GM23338 (cell line): ENCODE data around the gene NFIA. TPM values are rescaled to one million over a fixed set of nuclear protein-coding genes. Genes with fewer than 3 reads are reported as not detected.

Experiments
- ATAC-seq: fragments of 200-7000 bp; cut with Tn5 transposase; 3 replicates; pipeline ENCODE4 v1.9.1; 2020
- DNase-seq: peaks from one replicate; pipeline ENCODE4 v3.0.0-alpha.2; 2015; ENCODE audit warnings: low spot score
- H2AFZ ChIP-seq: fragments of 200-600 bp; sonication (generic); 2 replicates; pipeline ENCODE4 v1.8.0; 2016; ENCODE audit warnings: antibody characterized with exemption, mild to moderate bottlenecking, moderate library complexity
- H3F3A ChIP-seq: fragments of 200-600 bp; sonication (generic); replicated peaks from 2 replicates; pipeline ENCODE4 v1.8.0; 2017; ENCODE audit warnings: antibody characterized with exemption, mixed run types, low read depth
- H3K27ac ChIP-seq: fragments of 200-600 bp; sonication (generic); 2 replicates; pipeline ENCODE4 v1.6.1; 2016; ENCODE audit warnings: low read depth
- H3K27me3 ChIP-seq: fragments of 200-600 bp; sonication (generic); 2 replicates; pipeline ENCODE4 v1.8.0; 2016; ENCODE audit warnings: mild to moderate bottlenecking, mixed run types, moderate library complexity; ENCODE audit not compliant: insufficient read depth
- H3K36me3 ChIP-seq: fragments of 200-600 bp; sonication (generic); 2 replicates; pipeline ENCODE4 v1.8.0; 2016; ENCODE audit warnings: mild to moderate bottlenecking; ENCODE audit not compliant: insufficient read depth
- H3K4me1 ChIP-seq: fragments of 200-600 bp; sonication (generic); 2 replicates; pipeline ENCODE4 v1.8.0; 2016; ENCODE audit warnings: mild to moderate bottlenecking, moderate library complexity; ENCODE audit not compliant: insufficient read depth
- H3K4me2 ChIP-seq: fragments of 200-600 bp; sonication (generic); 2 replicates; pipeline ENCODE4 v1.7.1; 2017; ENCODE audit warnings: mixed run types
- H3K4me3 ChIP-seq: fragments of 200-600 bp; sonication (generic); 2 replicates; pipeline ENCODE4 v1.6.1; 2016; ENCODE audit warnings: mixed run types
- H3K79me2 ChIP-seq: fragments of 200-600 bp; sonication (generic); replicated peaks from 2 replicates; pipeline ENCODE4 v1.8.0; 2017; ENCODE audit warnings: mild to moderate bottlenecking; ENCODE audit not compliant: insufficient read depth
- H3K9me2 ChIP-seq: fragments of 200-600 bp; sonication (generic); 2 replicates; pipeline ENCODE4 v1.8.0; 2017; ENCODE audit not compliant: insufficient read depth
- H4K20me1 ChIP-seq: fragments of 200-600 bp; sonication (generic); replicated peaks from 2 replicates; pipeline ENCODE4 v1.8.0; 2017; ENCODE audit warnings: mild to moderate bottlenecking; ENCODE audit not compliant: insufficient read depth
- H3K27ac Mint-ChIP-seq: 2 replicates; pipeline ENCODE4 v1.8.0; 2020; ENCODE audit warnings: inconsistent platforms, mild to moderate bottlenecking, moderate library complexity, mixed read lengths
- H3K27me3 Mint-ChIP-seq: 3 replicates; pipeline ENCODE4 v1.8.0; 2022; ENCODE audit warnings: low read depth, mild to moderate bottlenecking, moderate library complexity, mixed read lengths, inconsistent platforms; ENCODE audit not compliant: insufficient read depth, poor library complexity
- H3K36me3 Mint-ChIP-seq: 3 replicates; pipeline ENCODE4 v1.8.0; 2021; ENCODE audit warnings: low read depth, mild to moderate bottlenecking, inconsistent platforms, moderate library complexity, mixed read lengths
- H3K4me1 Mint-ChIP-seq: 3 replicates; pipeline ENCODE4 v1.8.0; 2020; ENCODE audit warnings: mild to moderate bottlenecking, inconsistent platforms, mixed read lengths
- H3K4me3 Mint-ChIP-seq: 3 replicates; pipeline ENCODE4 v1.8.0; 2021; ENCODE audit warnings: moderate library complexity, mild to moderate bottlenecking, inconsistent platforms, mixed read lengths
- H3K9me3 Mint-ChIP-seq: 3 replicates; pipeline ENCODE4 v1.8.0; 2020; ENCODE audit warnings: moderate library complexity, mild to moderate bottlenecking, inconsistent platforms, mixed read lengths
- CTCF ChIP-seq, 2 experiments: fragments of 200-600 bp in 1 of 2; sonication (generic) in 1 of 2; conservative IDR thresholded peaks; 2 replicates each; pipeline versions ENCODE4 v1.5.1 to v1.6.1; 2016 to 2017; ENCODE audit warnings: antibody characterized with exemption in 2 of 2, low read depth in 2 of 2, mild to moderate bottlenecking in 2 of 2, moderate library complexity in 1 of 2
- ETS1 ChIP-seq: IDR thresholded peaks from 2 replicates; pipeline ENCODE4 v1.6.1; 2016; ENCODE audit warnings: antibody characterized with exemption
- EZH2 ChIP-seq: fragments of 200-600 bp; sonication (generic); IDR thresholded peaks from one replicate; pipeline ENCODE4 v1.8.0; 2017; ENCODE audit warnings: antibody characterized with exemption, mild to moderate bottlenecking, low read depth; ENCODE audit not compliant: unreplicated experiment
- EZH2phosphoT487 ChIP-seq: fragments of 200-600 bp; sonication (generic); IDR thresholded peaks from one replicate; pipeline ENCODE4 v1.8.1; 2018; ENCODE audit warnings: antibody characterized with exemption; ENCODE audit not compliant: unreplicated experiment
- JUNB ChIP-seq: IDR thresholded peaks from one replicate; pipeline ENCODE4 v1.6.1; 2016; ENCODE audit warnings: antibody characterized with exemption; ENCODE audit not compliant: unreplicated experiment
- NANOG ChIP-seq: IDR thresholded peaks from 2 replicates; pipeline ENCODE4 v1.6.1; 2016; ENCODE audit warnings: antibody characterized with exemption, borderline replicate concordance
- REST ChIP-seq: IDR thresholded peaks from one replicate; pipeline ENCODE4 v1.6.1; 2018; ENCODE audit warnings: antibody characterized with exemption; ENCODE audit not compliant: unreplicated experiment
- STAT1 ChIP-seq: IDR thresholded peaks from one replicate; pipeline ENCODE4 v1.6.1; 2016; ENCODE audit warnings: antibody characterized with exemption; ENCODE audit not compliant: unreplicated experiment
- ZNF114 ChIP-seq: fragments of 250-450 bp; sonication (Bioruptor Pico); IDR thresholded peaks from 2 replicates; pipeline ENCODE4 v1.5.0; 2020; ENCODE audit warnings: mild to moderate bottlenecking, moderate library complexity
- ZNF331 ChIP-seq: fragments of 250-450 bp; sonication (Bioruptor Pico); IDR thresholded peaks from 2 replicates; pipeline ENCODE4 v1.5.0; 2020; ENCODE audit warnings: low read depth, mild to moderate bottlenecking, moderate library complexity
- ZNF462 ChIP-seq: fragments of 250-450 bp; sonication (Bioruptor Pico); IDR thresholded peaks from 2 replicates; pipeline ENCODE4 v1.5.0; 2020; ENCODE audit warnings: mild to moderate bottlenecking, moderate library complexity
- polyA plus RNA-seq: library from polyadenylated mRNA; unstranded; fragments of >200 nt; fragmentation: Nextera tagmentation; extraction: Ambion mirVana; gene quantifications from 2 replicates; pipeline ENCODE4 v1.2.1, GENCODE V29; 2016
- total RNA-seq: library from RNA; depleted of rRNA; stranded (reverse); fragments of >200 nt; shearing (Covaris generic); gene quantifications from 2 replicates; pipeline ENCODE4 v1.2.3, GENCODE V29; 2014

The NFIA gene
- total and polyA plus RNA-seq, 2 experiments from 2014 or later, result 0.97 to 2.3 TPM

DNA sequence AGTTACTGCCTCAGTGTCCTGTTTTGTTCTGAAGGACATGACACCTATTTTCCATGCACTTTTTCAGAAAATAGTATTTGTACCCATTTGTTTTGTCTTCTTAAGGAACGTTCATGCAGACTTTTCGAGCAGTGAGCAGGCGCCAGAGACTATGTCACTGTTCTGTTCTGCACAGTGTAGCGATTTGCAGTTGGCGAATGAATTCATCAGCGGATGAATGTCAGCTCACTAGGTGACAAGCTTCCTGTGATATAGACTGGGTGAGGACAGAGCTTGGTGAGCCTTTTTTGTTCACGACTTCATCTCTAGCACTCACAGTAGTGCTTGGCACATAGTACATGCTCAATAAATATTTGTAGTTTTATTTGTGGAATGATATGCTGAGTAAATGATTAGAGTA is 177.8 kb downstream of the NFIA start:
- H3K4me3 Mint-ChIP-seq, result no peak overlapping the region
- H3K27ac Mint-ChIP-seq, result no peak overlapping the region
- H3K27me3 Mint-ChIP-seq, result no peaks in the 10 kb centered on the region
- H3K4me2 ChIP-seq, result no peak overlapping the region
- H3K9me3 Mint-ChIP-seq, result no peaks in the 10 kb centered on the region; the same call in 2 of the 3 replicates
- DNase-seq, result no peak
- H3K27ac ChIP-seq, result no peak overlapping the region
- no peaks in the 10 kb centered on the region for H3K36me3 ChIP-seq
- no peaks in the 10 kb centered on the region for H3K36me3 Mint-ChIP-seq
- peaks cover 13% of the 10 kb centered on the region for H3K4me1 Mint-ChIP-seq
- no peak for TF ChIP-seq NANOG
- no peak for TF ChIP-seq JUNB
- TF ChIP-seq ZNF114 (CRISPR knock-in tag), result no peak
- no peak for TF ChIP-seq EZH2phosphoT487
- no peak for TF ChIP-seq ZNF462 (CRISPR knock-in tag)
- TF ChIP-seq STAT1, result no peak
- TF ChIP-seq ETS1, result no peak
- TF ChIP-seq ZNF331 (CRISPR knock-in tag), result no peak
- no peak for TF ChIP-seq REST
- no peak for TF ChIP-seq EZH2
- no peak for TF ChIP-seq CTCF (conservative IDR thresholded peaks at IDR 0.05; ENCODE audit: low read depth in 2 of 2)
- no peaks in the 10 kb centered on the region for H3F3A ChIP-seq
- no peaks in the 10 kb centered on the region for H3K9me2 ChIP-seq
- no peak overlapping the region for H3K4me3 ChIP-seq
- no peaks in the 10 kb centered on the region for H3K79me2 ChIP-seq
- no peak for ATAC-seq
- H2AFZ ChIP-seq, result no peak overlapping the region
- no peaks in the 10 kb centered on the region for H4K20me1 ChIP-seq
- peaks cover 8% of the 10 kb centered on the region for H3K4me1 ChIP-seq
- no peaks in the 10 kb centered on the region for H3K27me3 ChIP-seq
